GM12875 (cell line): ENCODE data around the gene LYPD4.

Experiments
- H3K4me3 ChIP-seq: one replicate; pipeline ENCODE4 v1.5.1; 2011; ENCODE audit warnings: low read depth, low read length, control low read depth
- TF ChIP-seq, protein P1 (sequence below): IDR thresholded peaks from 2 replicates; pipeline ENCODE4 v1.5.1; 2011; ENCODE audit warnings: low read depth, mild to moderate bottlenecking, control low read depth, inconsistent platforms, low read length, moderate library complexity, borderline replicate concordance; ENCODE audit not compliant: insufficient read depth

LYPD4 gene

DNA sequence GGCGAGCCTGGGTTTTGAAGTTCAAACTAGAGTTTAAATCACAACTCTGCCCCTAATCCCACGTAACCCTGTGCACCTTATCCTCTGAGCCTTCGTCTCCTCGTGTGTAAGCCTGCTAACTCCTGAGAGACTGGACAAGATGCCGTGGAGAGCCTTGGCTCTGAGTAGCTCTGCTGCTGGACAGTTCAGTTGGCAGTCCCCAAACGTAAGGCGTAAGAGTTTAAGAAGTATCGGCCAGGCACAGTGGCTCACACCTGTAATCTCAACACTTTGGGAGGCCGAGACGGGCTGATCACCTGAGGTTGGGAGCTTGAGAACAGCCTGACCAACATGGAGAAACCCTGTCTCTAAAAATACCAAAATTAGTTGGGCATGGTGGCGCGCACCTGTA, 27.9 kb upstream of the LYPD4 start:
- no peak overlapping the region for H3K4me3 ChIP-seq
- TF ChIP-seq, protein P1, sequence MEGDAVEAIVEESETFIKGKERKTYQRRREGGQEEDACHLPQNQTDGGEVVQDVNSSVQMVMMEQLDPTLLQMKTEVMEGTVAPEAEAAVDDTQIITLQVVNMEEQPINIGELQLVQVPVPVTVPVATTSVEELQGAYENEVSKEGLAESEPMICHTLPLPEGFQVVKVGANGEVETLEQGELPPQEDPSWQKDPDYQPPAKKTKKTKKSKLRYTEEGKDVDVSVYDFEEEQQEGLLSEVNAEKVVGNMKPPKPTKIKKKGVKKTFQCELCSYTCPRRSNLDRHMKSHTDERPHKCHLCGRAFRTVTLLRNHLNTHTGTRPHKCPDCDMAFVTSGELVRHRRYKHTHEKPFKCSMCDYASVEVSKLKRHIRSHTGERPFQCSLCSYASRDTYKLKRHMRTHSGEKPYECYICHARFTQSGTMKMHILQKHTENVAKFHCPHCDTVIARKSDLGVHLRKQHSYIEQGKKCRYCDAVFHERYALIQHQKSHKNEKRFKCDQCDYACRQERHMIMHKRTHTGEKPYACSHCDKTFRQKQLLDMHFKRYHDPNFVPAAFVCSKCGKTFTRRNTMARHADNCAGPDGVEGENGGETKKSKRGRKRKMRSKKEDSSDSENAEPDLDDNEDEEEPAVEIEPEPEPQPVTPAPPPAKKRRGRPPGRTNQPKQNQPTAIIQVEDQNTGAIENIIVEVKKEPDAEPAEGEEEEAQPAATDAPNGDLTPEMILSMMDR = no peak

DNA sequence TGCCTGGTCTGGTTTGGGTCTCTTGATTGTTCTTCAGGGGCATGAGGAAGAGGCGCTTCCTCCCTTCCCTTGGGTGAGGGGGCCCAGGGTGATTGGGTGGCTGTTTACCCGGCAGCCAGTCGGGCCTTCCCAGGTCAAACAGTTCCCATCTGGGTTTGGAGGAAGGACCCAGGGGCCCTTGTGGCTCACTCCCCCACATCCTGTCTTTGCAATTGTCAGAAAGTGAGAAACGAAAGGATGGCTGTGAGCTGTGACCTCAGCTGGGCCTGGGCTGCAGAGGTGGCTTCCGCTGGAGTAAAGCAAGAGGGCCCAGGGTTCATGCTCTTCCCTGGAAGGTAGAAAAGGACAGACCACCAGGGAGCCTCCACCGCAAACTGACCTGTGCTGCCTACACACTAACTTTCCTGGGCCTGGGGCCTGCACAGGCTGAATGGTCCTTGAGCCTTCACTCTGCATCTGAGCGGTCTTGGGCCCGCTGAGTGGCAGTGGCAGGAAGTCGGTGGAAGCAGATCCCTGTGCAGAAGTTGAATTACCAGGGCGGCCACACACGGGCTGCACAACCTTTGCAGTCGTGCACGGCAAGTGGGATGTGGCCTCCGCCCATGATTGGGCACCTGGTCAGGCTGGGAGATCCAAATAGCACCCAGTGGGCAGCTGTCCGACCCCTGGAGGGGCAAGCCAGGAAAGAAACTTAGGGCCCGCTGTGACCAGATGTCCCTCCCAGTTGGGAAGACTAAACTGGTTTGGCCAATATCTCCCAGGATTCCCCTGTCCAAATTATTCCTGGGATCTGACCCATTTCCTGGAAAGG, 27.3 kb upstream of the LYPD4 start:
- TF ChIP-seq, protein P1 = no peak
- H3K4me3 ChIP-seq = no peak overlapping the region

DNA sequence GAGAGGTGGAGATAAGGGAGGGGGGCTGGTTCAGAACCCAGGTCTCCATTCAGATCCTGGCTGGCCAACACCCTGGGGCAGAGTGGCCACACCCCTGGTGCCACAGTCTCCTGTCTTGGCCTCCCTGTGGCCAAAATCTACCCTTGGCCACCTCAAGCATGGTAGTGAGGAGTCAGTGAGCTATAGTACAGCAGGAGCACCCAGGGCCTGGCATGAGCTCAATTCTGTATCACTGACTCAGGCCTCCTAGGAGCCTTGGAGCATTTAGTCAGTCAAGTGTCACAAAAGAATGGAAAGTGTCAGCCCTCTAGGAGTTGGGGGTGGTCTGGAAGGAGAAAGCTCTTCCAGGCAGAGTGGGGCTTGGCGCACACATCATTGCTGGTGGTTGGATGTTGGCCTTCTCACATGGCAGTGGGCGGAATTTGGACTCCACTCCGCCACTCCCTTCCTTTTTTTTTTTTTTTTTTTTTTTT, 26.0 kb upstream of the LYPD4 start:
- H3K4me3 ChIP-seq = no peak overlapping the region
- TF ChIP-seq, protein P1 = no peak

DNA sequence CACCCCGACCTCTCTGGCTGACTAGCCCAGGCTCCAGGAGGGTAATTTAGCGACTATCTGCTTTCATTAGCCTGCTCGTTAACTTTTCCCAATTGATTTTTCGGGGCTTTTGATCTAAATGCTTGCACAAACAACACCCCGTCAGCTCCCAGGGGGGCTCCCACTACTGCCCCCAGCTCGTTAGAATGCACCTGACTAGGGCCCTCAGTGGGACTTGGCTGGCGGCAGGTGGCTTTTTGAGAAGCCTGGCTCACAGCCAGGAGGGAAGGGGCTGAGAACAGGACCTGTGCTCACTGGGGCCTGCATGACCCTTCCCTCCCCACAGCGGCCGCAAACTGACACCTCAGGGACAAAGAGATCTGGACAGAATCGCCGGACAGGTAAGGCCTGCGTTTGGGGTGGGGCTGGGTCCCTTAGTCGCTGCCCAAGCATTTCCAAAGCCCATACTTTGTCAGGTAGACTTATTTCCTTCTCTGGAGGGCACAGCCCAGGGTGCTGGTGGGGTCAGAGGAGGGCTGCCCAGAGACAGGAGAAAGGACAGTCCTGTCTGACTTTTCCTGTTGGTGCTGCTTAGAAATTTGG, 25.0 kb upstream of the LYPD4 start:
- TF ChIP-seq, protein P1 = no peak
- H3K4me3 ChIP-seq = no peak overlapping the region

DNA sequence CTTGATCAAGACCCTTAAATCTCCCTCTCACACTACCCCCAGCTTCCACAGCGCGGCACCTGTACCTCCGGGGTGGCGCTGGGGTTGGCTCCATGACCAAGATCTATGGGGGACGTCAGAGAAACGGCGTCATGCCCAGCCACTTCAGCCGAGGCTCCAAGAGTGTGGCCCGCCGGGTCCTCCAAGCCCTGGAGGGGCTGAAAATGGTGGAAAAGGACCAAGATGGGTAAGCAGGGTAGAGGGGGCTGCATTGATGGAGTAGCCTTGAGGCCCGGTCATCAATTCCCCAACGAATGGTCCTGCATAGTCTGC, 24.5 kb upstream of the LYPD4 start:
- no peak overlapping the region for H3K4me3 ChIP-seq
- TF ChIP-seq, protein P1 = no peak

DNA sequence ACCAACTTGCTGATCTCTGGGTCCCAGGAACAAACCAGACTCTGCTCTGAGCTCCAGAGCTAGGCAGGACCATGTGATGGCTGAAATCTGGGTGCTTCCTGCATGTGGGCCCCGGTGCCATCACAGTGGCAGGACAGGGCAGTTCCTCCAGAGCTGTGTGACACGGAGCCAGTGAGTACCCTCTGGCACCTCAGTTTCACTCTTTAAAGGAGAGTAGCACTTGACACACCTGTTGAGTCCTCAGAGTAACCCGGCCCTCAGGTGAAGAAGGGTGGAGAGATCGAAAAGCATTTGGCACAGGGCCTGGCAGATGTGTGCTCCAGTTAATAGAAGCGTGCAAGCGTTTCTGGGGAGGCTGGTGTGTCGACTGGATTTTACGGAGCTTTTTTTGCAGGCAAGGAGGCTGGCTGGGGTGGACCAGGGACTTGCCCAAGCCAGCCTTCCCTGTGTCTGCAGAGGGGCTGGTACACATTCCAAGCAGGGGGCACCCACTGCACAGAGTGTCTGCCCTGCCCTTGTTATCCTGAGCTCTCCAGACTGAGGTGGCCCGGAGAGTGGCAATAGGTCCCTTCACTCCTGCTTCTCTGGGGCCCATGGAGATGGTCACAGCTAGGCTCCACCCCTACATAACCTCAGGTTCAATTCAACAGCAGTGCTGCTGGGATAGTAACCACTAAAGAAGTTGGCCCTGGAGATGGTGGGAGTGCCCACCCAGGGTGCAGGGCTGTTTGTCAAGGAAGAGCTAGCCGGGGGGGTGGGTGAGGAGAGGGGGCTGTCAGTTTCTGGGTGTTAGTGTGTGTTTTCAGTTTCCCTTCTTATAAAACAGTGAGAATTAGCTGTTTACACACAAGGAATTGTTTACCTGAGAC, 23.9 kb upstream of the LYPD4 start:
- H3K4me3 ChIP-seq = no peak overlapping the region
- TF ChIP-seq, protein P1 = no peak
